Duodenal mucosa (tissue), 2 donors: ENCODE measurements around the gene ANKRD36C.
A peak's percentile ranks its signal among the peaks of the same experiment; 100 is the strongest.
"Not testable (repeated sequence)": the region's sequence is repeated elsewhere in the genome, so short reads cannot be mapped to it uniquely, and the experiment has no call there.

Experiments
- H3K27ac ChIP-seq: one replicate; pipeline ENCODE4 v1.7.0; 2013; ENCODE audit warnings: low read depth, low read length
- H3K27me3 ChIP-seq, 2 donors: one replicate each; pipeline ENCODE4 v1.7.0; 2013; ENCODE audit warnings: low read length in 2 of 2, control low read depth in 1 of 2; ENCODE audit not compliant: insufficient read depth in 2 of 2, control insufficient read depth in 1 of 2
- H3K36me3 ChIP-seq, 2 donors: one replicate each; pipeline ENCODE4 v1.7.0; 2013; ENCODE audit warnings: low read length in 2 of 2, control low read depth in 1 of 2; ENCODE audit not compliant: insufficient read depth in 2 of 2, control insufficient read depth in 1 of 2
- H3K4me1 ChIP-seq, 2 donors: one replicate each; pipeline ENCODE4 v1.7.0; 2013; ENCODE audit warnings: low read length in 2 of 2, control low read depth in 1 of 2; ENCODE audit not compliant: insufficient read depth in 2 of 2, control insufficient read depth in 1 of 2
- H3K4me3 ChIP-seq, 2 donors: one replicate each; pipeline ENCODE4 v1.7.0; 2013; ENCODE audit warnings: low read length in 2 of 2, low read depth in 1 of 2
- H3K9ac ChIP-seq, 2 donors: one replicate each; pipeline ENCODE4 v1.7.0; 2013; ENCODE audit warnings: low read length in 2 of 2, low read depth in 1 of 2
- H3K9me3 ChIP-seq, 2 donors: one replicate each; pipeline ENCODE4 v1.7.0; 2013; ENCODE audit warnings: low read length in 2 of 2, control low read depth in 1 of 2; ENCODE audit not compliant: control insufficient read depth in 1 of 2

ANKRD36C gene

DNA sequence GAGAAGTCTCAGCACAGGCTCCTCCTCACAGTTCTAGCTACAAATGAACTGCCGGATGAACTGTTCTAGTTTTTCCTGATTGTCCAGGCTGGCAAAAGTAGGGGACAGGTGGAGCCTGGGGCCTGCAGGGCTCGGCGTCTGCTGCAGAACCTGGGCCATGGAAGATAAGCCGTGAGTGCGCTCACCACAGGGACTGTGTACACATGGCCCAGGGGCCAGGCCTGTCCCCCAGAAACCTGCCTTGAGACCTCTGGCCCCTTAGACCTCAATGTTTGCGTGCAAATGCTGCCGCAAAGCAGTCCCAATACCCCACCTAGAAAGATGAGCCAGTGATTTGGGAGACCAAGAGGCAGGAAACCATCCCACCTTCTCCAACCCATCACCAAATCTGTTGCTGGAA is 30.5 kb upstream of the ANKRD36C start:
- H3K36me3 ChIP-seq, H3K9ac ChIP-seq, H3K4me3 ChIP-seq, H3K27ac ChIP-seq, H3K9me3 ChIP-seq, H3K27me3 ChIP-seq, H3K4me1 ChIP-seq: not testable (repeated sequence)

DNA sequence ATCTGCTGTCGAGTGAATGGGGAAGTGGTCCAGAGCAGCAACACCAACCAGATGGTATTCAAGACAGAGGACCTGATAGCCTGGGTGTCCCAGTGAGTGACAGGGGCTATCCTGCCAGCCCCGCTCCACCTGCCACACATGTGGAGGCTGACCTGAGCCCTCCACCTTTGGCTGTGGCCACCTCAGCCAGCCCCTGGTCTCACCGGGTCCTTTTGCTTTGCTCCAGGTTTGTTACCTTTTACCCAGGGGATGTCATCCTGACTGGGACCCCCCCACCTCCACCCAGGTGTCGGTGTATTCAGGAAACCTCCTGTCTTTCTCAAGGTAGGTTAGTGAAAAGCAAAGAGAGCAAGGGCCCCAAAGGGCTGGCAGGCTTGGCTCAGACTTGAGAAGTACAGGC is 29.5 kb upstream of the ANKRD36C start:
- not testable (repeated sequence) for H3K4me3 ChIP-seq, H3K9ac ChIP-seq, H3K36me3 ChIP-seq, H3K9me3 ChIP-seq, H3K27ac ChIP-seq, H3K4me1 ChIP-seq, H3K27me3 ChIP-seq

DNA sequence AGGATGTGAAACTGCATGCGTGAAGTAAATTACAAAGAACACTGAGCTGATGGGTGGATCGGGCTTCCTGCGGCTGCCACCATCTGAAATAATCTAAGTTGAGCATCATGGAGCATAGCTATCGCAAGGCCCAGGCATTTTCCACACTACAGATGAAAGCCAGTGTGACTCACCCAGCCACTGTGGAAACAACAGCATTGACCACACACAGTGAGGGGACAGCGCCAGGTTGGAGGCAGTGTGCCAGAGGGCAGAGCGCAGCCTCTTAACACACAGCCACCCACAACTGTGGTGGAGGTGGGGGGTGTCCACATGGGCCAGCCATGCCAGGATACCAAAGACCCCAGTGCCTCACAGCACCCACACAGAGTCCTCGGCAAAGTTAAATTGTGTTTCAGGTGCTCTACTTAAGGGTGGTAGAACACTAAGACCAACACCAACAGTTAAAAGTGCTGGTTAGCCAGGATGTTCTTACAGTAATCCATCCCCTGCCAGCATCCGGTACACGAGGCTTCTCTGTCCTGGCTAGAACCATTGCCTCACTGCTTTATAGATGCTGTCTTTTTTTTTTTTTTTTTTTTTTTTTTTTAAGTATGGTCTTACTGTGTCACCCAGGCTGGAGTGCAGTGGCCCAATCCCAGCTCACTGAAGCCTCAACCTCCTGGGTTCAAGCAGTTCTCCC is 28.4 kb upstream of the ANKRD36C start:
- not testable (repeated sequence) for H3K4me3 ChIP-seq, H3K9me3 ChIP-seq, H3K27ac ChIP-seq

DNA sequence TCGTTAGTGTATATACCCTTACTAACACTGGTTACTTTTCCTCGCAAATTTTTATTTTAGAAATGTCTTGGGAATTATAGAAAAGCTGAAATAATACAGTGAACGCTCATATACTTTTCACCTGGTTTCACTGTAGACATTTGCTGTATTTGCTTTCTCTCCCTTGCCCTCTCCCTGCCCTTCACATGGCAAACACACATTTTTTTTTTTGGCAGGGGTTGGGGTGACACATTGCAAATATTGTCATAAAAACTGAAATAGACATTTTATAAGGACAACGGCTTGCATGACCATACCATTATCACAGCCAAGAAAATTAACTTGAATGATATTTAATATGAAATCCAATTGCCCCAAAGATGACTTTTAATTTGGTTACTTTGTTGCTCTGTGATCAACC is 24.7 kb upstream of the ANKRD36C start:
- not testable (repeated sequence) for H3K9me3 ChIP-seq, H3K36me3 ChIP-seq, H3K27ac ChIP-seq

More for the DNA sequence above, 28.4 kb upstream of the ANKRD36C start:
- not testable (repeated sequence) for H3K4me1 ChIP-seq, H3K9ac ChIP-seq, H3K27me3 ChIP-seq, H3K36me3 ChIP-seq

DNA sequence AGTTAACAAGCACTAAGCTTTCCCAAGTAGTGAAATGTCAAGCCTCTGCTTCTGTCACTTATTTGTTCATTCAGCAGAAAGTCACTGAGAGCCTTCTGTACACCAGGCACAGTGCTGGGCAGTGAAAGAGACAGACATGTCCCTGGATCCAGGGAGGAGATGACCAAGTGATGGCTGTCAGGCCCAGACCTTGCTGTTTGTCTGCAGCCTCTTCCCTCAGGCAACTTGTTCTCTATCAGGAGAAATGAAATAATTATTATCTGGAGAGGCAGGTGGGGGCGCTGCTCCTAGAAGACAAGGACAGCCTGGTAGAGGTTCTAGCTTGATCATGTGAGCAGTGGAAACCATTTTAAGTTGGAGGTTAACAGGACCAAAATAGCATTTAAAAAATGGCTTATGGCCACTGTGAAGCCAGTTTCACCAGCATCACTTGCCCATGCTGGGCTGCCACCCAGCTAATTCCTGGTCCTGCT is 21.2 kb upstream of the ANKRD36C start:
- H3K36me3 ChIP-seq, H3K4me1 ChIP-seq, H3K27me3 ChIP-seq, H3K27ac ChIP-seq, H3K9ac ChIP-seq, H3K4me3 ChIP-seq, H3K9me3 ChIP-seq: not testable (repeated sequence)

More for the DNA sequence above, 24.7 kb upstream of the ANKRD36C start:
- H3K27me3 ChIP-seq, H3K9ac ChIP-seq, H3K4me3 ChIP-seq, H3K4me1 ChIP-seq: not testable (repeated sequence)

DNA sequence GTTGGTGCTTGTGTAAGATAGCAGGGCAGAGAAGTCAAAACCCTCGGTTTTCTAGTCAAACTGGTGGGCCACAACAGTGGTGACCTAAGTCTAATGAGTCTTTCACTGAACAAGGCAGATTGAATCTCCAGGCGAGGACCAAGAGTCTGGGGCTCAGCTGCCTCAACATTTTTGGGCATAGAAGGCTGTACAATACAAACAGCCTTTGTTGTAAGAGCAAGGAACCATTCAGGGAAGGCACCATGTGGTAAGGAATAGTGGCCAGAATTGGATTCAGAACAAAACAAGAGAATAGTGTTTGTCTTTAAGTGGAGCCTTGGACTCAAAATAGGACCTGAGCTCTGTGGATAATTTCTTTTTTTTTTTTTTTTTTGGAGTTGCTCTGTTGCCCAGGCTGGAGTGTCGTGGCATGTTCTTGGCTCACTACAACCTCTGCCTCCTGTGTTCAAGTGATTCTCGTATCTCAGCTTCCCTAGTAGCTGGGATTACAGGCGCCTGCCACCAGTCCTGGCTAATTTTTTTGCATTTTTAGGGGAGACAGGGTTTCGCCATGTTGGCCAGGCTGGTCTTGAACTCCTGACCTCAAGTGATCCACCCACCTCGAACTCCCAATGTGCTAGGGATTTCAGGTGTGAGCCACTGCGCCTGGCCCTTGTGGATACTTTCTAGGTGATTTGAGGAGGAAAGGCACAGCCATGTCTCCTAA is 20.6 kb upstream of the ANKRD36C start:
- not testable (repeated sequence) for H3K9ac ChIP-seq, H3K27ac ChIP-seq, H3K9me3 ChIP-seq, H3K36me3 ChIP-seq, H3K27me3 ChIP-seq, H3K4me3 ChIP-seq, H3K4me1 ChIP-seq

DNA sequence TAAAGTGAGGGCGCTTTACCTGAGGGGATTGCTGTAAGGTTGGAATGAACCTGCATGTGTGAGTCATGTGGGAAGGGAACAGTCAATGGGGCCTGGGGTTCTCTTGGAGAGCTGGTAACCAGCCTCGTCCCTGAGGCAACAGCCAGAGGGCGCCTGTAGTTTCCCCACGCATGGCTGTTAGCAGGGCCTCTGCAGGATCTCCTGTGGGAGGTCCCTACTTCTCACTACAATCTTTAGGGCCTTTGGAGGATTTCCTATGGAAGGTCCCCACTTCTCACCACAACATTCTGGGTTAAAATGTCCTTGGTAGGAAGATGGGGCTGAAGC is 19.5 kb upstream of the ANKRD36C start:
- H3K27me3 ChIP-seq, H3K9me3 ChIP-seq, H3K36me3 ChIP-seq, H3K9ac ChIP-seq, H3K4me3 ChIP-seq, H3K4me1 ChIP-seq, H3K27ac ChIP-seq: not testable (repeated sequence)

DNA sequence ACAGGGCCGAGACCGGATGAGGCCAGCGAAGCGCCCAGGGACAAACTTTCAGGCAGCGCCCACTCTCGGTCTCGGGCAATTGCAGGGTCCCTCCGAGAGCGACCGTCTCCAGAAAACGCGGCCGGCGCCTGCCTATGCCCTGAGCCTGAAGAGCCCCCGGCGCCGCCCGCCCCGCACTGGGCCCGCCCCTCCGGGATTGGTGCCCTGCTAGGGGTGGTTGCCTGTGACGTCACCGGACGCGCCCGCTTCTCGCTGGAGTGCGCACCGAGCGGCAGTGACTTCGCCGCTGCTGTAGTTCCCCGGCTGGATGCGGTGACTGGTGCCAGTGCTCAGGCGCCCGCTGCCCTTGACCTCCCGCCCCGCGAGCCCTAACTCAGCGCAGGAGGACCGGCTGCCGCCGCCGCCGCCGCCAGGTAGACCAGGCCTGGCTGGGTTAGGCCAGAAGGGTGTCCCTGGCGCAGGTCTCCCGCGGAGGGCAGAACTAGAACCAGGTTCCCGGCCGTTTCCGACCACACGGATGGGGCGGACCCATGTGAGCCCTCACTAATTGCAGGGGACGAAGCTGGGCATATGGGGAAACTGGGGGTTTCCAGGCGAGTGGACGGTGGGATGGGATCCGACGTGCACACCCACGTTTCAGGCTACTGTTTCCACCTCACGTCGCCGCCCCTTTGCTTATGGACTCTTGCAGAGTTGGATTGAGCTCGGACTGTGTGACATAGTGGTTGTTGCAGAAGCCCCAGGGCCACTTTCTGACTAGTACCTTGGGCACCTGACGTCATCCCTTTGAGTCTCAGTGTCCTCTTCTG is 18.9 kb upstream of the ANKRD36C start:
- H3K9ac ChIP-seq, result peak overlapping the region in 1 of 2 donors; percentile 38
- peak overlapping the region in 1 of 2 donors; percentile 53 for H3K4me3 ChIP-seq
- H3K9me3 ChIP-seq, H3K36me3 ChIP-seq, H3K4me1 ChIP-seq, H3K27me3 ChIP-seq, H3K27ac ChIP-seq: not testable (repeated sequence)

DNA sequence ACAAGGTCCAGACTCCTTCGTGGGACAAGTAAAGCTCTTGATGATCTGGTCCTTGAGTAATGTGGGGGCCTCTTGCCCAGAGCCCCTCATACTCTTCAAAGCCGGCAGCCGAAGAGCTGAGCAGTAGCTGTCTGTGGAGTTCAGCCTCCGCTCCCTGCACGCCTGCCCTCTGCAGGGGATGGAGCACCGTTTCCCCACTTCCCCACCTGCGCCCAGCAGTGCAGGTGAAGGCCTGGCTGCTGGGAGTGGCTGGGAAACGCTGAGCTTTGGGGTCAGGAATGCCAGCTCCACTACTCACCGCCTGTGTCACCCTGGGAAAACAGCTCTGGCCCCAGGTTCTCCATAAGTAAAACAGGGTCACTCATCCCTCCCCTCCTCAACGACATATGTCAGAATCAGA is 18.2 kb upstream of the ANKRD36C start:
- H3K27ac ChIP-seq, H3K4me1 ChIP-seq, H3K9me3 ChIP-seq, H3K27me3 ChIP-seq, H3K36me3 ChIP-seq: not testable (repeated sequence)
- Histone ChIP-seq H3K4me3 (peak overlapping the region; percentile 15 to 53), H3K9ac (peak overlapping the region; percentile 18 to 38)

DNA sequence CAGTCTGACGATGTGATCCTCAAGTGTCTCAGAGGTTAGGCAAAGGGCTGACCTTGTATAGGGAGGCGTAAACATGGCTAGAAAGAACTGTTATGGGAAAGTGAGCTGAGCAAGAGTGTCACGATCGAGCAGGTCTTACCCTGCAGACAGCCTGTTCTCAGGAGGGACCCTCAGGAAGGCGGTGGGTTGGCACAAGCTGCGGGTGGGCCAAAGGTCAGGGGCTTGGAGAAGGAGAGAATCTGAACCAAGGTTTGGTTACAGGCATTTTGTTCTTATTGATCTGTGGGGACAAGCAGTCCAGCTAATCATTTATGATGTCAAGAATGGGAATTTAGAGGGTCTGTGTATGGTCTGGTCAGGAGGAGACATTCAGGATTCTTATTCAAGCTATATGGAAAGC is 16.4 kb upstream of the ANKRD36C start:
- H3K9me3 ChIP-seq, H3K9ac ChIP-seq, H3K4me1 ChIP-seq: not testable (repeated sequence)

More for the DNA sequence above, 16.4 kb upstream of the ANKRD36C start:
- H3K36me3 ChIP-seq, H3K4me3 ChIP-seq, H3K27me3 ChIP-seq, H3K27ac ChIP-seq: not testable (repeated sequence)
